Activated T-helper 1 cell treated with anti-CD3 and anti-CD28 coated beads, Interleukin-2, amount 50 U/mL, for 16 hours (primary cell): Measurements from ENCODE around the gene FABP3.
"Not testable (repeated sequence)": the region's sequence is repeated elsewhere in the genome, so short reads cannot be mapped to it uniquely, and the experiment has no call there.

ENCODE experiments used
- DNase-seq, 2 donors: peaks; one replicate each; pipeline ENCODE4 v3.0.0-alpha.2; 2020; ENCODE audit warnings: low read depth in 1 of 2, low spot score in 1 of 2

Gene FABP3

GRCh38 chr1:31399976-31400375, 27.1 kb upstream of the FABP3 start:
- no peak for DNase-seq

GRCh38 chr1:31398246-31398645, 25.4 kb upstream of the FABP3 start:
- DNase-seq = no peak

GRCh38 chr1:31397360-31398095, 24.7 kb upstream of the FABP3 start:
- DNase-seq = no peak

GRCh38 chr1:31396633-31397351, 23.9 kb upstream of the FABP3 start:
- DNase-seq = no peak

GRCh38 chr1:31394584-31395193, 21.8 kb upstream of the FABP3 start:
- peak; percentile 60 to 61 for DNase-seq

- no peak for DNase-seq
Measured at GRCh38 chr1:31393463-31393862, 20.6 kb upstream of the FABP3 start.

- DNase-seq = no peak
Measured at GRCh38 chr1:31390071-31390470, 17.2 kb upstream of the FABP3 start.

- no peak for DNase-seq
Measured at GRCh38 chr1:31389616-31390015, 16.7 kb upstream of the FABP3 start.

GRCh38 chr1:31387612-31388011, 14.7 kb upstream of the FABP3 start:
- DNase-seq = no peak

GRCh38 chr1:31386576-31387243, 13.8 kb upstream of the FABP3 start:
- DNase-seq = not testable (repeated sequence)

- no peak for DNase-seq
Measured at GRCh38 chr1:31383967-31384366, 11.1 kb upstream of the FABP3 start.

GRCh38 chr1:31382379-31382989, 9.6 kb upstream of the FABP3 start:
- DNase-seq = no peak

- no peak for DNase-seq
Measured at GRCh38 chr1:31381394-31382294, 8.8 kb upstream of the FABP3 start.

- no peak for DNase-seq
Measured at GRCh38 chr1:31380181-31380580, 7.3 kb upstream of the FABP3 start.

GRCh38 chr1:31378001-31378400, 5.1 kb upstream of the FABP3 start:
- no peak for DNase-seq

- DNase-seq = no peak
Measured at GRCh38 chr1:31377364-31377863, 4.5 kb upstream of the FABP3 start.

- no peak for DNase-seq
Measured at GRCh38 chr1:31376375-31377134, 3.7 kb upstream of the FABP3 start.

GRCh38 chr1:31374511-31375196, 1.8 kb upstream of the FABP3 start:
- DNase-seq = no peak
